ENCODE measurements around the gene RIPOR3.

- TF ChIP-seq, protein P1, sequence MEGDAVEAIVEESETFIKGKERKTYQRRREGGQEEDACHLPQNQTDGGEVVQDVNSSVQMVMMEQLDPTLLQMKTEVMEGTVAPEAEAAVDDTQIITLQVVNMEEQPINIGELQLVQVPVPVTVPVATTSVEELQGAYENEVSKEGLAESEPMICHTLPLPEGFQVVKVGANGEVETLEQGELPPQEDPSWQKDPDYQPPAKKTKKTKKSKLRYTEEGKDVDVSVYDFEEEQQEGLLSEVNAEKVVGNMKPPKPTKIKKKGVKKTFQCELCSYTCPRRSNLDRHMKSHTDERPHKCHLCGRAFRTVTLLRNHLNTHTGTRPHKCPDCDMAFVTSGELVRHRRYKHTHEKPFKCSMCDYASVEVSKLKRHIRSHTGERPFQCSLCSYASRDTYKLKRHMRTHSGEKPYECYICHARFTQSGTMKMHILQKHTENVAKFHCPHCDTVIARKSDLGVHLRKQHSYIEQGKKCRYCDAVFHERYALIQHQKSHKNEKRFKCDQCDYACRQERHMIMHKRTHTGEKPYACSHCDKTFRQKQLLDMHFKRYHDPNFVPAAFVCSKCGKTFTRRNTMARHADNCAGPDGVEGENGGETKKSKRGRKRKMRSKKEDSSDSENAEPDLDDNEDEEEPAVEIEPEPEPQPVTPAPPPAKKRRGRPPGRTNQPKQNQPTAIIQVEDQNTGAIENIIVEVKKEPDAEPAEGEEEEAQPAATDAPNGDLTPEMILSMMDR (IDR thresholded peaks at IDR 0.05), result no peak
- TF ChIP-seq POLR2A (IDR thresholded peaks at IDR 0.05), result no peak
These were observed 1.2 kb upstream of the RIPOR3 start for GRCh38 chr20:50692552-50692933.
